Measurements from ENCODE around the gene OR10T2.
"Not testable (repeated sequence)": the region's sequence is repeated elsewhere in the genome, so short reads cannot be mapped to it uniquely, and the experiment has no call there.

The OR10T2 gene, protein sequence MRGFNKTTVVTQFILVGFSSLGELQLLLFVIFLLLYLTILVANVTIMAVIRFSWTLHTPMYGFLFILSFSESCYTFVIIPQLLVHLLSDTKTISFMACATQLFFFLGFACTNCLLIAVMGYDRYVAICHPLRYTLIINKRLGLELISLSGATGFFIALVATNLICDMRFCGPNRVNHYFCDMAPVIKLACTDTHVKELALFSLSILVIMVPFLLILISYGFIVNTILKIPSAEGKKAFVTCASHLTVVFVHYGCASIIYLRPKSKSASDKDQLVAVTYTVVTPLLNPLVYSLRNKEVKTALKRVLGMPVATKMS

DNA sequence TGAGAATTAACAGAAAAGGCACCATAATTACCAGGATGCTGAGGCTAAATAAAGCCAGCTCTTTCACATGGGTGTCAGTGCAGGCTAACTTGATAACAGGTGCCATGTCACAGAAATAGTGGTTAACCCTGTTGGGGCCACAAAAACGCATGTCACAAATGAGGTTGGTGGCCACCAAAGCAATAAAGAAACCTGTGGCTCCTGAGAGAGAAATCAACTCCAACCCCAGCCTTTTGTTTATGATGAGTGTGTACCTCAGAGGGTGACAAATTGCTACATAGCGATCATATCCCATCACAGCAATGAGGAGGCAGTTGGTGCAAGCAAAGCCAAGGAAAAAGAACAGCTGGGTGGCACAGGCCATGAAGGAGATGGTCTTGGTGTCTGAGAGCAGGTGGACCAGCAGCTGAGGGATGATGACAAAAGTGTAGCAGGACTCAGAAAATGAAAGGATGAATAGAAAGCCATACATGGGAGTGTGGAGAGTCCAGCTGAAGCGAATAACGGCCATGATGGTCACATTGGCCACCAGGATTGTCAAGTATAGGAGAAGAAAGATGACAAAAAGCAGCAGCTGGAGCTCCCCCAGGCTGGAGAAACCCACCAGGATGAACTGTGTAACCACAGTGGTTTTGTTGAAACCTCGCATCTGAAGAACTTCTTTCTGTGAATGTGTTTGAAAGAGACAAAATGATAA is at the start of gene OR10T2:
Gene OR10T2 (minus strand): TSS at position 649 of the 697 bp plus-strand sequence. CDS start 0 bp downstream, at position 649.
- DNase-seq (ENCODE audit: low read depth): no peak

DNA sequence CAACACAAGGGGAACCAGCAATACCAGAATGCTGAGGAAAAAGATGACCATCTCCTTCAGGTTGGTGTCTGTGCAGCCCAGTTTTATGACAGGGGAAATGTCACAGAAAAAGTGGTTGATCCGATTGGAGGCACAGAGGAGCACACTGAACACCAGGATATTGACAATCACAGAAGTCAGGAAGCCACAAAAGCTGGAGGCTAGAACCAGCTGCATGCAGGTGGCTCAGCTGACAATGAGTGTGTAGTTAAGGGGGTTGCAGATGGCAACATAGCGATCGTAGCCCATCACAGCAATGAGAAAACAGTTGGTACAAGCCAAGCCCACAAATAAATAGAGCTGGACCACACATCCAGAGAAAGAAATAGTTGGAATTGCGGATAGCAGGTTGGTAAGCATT is 46.1 kb upstream of the OR10T2 start:
- no peak for DNase-seq (ENCODE audit: low read depth)

DNA sequence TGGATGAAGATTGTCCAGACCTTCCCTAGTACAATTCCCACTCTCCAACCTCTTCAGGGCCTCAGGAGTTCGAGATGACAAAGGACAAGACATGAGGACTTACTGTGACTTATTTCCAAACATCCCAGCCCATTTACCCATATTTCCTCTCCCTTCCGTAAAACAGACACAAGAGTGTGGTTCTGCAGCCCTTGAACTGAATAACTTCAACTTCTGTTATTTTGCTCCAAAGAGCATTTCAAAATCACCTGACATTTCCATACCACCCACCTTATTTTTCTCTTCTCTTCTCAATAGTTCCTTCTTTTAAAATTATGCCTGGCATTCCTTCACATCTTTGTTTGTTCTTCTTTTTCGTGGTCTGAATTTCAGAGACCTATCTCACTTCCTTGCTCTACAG is 35.5 kb upstream of the OR10T2 start:
- no peak for DNase-seq (ENCODE audit: low read depth)

DNA sequence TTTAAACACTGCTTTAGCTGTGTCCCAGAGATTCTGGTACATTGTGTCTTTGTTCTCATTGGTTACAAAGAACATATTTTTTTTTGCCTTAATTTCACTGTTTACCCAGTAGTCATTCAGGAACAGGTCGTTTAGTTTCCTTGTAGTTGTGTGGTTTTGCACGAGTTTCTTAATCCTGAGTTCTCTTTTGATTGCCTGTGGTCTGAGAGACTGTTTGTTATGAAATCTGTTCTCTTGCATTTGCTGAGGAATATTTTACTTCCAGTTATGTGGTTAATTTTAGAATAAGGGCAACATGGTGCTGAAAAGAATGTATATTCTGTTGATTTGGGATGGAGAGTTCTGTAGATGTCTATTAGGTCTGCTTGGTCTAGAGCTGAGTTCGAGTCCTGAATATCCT is 30.9 kb upstream of the OR10T2 start:
- DNase-seq (ENCODE audit: low read depth): not testable (repeated sequence)

DNA sequence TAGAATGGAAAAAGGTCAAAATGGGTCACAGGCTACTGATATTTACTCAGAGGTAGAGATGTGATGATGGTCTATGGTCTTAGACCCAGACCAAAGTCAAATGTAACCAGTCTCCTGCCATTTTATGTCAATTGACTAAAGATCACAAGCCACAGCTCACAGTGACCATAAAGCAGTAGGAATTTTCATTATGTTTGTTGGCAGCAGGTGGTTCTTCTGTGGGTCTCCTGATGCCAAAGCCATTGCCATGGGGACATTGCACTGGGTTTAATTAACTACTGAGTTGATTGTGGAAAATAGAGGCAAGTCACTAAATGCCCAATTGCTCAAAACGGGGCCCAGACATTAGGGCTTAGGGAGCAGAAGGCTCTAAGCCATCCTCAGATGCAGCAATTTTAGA is 26.9 kb upstream of the OR10T2 start, which contains the start of gene OR10K2:
Gene OR10K2 (minus strand): TSS at position 101 of the 400 bp plus-strand sequence. CDS start 5,371 bp downstream, outside the sequence.
- DNase-seq (ENCODE audit: low read depth): no peak

DNA sequence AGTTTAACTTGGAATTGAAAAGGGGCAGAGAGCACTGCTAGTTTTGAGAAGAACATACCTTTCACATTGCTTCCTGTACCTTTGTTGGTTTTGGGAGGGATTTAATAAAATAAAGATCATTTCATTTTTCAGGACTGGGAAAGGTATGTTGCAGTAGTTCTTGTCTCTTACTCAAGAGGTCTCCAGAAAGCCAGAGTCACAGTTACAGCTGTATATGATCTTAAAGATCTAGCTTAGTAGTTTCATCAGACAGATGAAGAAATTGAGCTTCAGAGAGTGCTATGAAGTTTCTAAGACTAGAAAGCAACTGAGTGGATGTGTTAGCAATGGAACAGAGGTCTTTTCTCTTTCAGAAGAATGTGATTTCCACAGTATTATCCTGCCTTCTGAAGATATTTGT is 25.8 kb upstream of the OR10T2 start:
- no peak for DNase-seq (ENCODE audit: low read depth)

DNA sequence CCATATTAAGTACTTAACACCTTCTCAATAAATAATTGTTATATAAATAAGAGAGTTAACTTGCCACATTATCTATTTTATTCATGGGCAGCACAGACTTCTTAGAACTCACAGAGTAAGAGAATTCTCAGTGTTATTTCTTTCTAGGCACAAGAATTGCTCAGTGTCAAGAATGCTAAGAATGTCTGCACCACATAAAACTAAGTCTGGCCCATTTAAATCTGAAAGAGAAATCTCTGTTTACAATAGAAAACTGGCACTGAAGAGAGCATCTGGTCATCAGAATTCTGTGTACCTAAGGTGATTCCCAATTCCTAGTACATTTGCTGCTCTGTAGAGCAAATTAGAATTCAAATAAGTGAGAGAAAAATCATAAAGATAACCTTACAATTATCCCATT is 22.9 kb upstream of the OR10T2 start:
- DNase-seq (ENCODE audit: low read depth): no peak

DNA sequence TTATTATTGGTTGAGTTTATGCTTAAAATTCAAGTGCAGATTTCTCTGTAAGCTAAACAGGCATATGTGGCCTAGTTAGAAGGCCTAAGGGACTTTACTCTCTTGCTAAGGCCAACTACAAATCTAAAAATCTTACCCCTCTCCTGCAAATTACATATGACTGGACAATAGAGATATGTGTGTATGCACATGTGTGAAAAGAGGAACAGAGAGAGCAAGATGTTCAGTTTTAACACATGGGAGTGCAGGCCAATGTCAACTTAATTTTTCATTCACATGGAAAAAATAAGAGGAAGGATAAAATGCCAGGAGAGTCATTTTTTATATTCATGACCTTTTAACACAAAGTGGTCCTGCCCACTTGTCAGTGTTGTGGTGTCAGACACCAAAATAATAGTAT is 18.3 kb upstream of the OR10T2 start:
- DNase-seq (ENCODE audit: low read depth): no peak

DNA sequence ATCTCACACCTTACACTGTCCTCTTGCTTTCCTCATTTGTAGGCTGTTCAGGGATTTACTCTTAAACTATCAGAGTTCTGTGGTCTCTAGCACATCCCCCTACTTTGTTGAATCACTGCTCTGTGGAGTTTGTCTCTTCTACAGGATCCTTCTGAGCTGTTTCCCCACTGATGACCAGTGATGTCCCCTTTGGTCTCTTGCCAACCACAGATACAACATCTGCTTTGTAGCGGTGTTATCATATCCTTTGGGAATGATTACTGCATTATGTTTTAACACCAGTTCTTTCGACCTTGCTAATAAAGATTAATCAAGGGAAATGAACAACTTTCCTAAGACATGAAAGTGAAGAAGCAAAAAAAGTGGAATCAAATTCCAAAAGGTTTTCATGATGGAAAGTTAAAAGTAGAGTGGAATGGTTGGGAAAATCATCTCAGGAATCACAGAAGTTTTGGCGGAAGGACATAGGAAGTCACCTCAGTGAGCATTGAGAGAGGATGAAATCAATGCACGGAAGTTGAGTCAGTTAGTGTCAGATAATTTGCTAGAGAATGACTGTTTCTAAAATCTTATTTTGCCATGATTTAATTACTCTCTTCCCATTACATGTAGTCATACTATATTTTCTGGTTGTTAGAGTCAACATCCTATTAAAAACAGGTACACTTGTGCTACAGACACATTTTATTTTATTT is 15.5 kb upstream of the OR10T2 start:
- no peak for DNase-seq (ENCODE audit: low read depth)

DNA sequence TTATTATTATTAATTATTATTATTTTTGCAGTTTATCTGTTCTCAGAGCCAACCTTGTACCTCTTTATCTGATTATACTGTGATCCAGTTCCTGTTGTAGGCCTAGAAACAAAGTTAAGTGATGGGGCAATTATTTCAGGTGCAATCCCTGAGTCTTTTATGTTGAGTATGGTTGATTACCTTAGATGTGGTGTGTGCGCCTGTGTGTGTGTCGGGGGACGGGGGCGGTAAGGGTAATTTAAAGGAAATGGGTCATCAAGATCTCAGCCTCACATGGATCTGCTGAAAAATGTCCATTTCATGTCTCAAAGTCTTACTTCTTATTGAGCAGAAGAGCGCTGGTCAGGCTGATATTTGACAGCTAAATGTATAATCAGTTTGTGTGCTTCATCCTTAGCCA is 7.8 kb upstream of the OR10T2 start:
- no peak for DNase-seq (ENCODE audit: low read depth)

DNA sequence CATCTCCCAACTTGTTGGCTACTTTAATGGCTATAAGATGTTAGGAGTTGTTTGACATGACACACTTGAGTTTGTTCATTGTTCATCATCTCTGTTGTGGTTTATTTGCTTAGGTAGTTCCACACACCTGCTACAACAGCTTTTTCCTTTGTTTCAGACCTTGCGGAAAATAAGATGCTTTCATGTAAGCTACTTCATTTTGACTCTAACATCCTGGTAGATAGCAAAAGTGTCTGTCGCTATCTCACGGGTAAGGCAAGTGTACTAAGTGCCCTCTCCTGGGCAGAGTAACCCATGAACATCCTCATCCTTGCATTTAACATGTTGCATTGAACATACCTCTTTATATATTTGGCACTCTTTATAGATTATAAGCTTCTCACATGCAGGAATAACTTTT is 1.6 kb upstream of the OR10T2 start:
- no peak for DNase-seq (ENCODE audit: low read depth)

DNA sequence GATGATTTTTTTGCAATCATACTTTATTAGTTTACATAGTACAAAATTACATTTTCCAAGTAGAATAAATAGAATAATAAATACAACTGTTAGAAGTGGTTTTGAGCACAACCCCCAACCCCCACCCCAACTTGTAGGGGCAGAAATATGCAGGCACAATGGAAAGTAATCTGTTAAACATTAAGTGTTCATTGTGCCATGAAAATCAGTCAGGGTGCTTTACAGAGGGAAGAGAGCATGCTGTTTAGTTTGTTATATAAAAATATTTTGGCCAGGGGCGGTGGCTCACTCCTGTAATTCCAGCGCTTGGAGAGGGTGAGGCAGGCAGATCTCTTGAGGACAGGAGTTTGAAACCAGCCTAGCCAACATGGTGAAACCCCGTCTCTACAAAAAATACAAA is 2.6 kb downstream of the OR10T2 start:
- no peak for DNase-seq (ENCODE audit: low read depth)

DNA sequence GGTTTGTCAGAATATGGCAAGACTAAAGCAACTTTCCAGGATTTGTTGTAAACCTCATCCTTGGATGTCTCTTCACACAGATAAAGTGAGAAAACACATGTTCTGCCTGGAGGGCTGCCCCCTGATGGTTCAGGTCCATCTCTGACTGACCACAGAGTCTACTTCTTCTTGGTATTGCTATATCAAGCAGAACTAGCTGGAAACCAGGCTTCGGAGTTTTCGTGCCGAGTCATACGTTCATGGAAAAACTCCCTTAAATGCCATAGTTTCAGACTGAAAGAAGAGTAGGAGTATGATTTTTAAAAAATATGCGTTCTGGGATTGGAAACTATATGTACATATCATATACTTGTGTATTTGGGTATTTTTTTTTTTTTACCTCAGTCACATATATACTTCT is 5.8 kb downstream of the OR10T2 start:
- DNase-seq (ENCODE audit: low read depth): no peak

DNA sequence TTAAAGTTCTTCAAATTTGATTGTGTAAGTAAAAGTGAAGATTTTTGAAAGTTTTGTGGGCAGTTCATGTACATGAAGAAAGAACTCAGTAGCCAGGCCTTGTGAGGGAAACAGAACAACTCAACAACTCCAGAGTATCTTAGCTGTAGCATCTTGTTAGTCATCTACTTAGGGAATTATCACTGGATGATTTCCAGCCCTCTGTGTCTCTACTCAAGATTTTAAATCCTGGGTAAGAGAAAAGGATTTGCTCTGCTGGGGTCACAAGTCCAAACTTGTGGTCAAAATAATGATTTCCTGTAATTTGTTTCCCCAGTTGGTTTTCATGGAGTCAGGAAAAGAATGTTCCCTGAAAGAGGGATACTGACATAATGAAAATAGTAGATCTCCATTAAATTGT is 8.2 kb downstream of the OR10T2 start:
- no peak for DNase-seq (ENCODE audit: low read depth)

DNA sequence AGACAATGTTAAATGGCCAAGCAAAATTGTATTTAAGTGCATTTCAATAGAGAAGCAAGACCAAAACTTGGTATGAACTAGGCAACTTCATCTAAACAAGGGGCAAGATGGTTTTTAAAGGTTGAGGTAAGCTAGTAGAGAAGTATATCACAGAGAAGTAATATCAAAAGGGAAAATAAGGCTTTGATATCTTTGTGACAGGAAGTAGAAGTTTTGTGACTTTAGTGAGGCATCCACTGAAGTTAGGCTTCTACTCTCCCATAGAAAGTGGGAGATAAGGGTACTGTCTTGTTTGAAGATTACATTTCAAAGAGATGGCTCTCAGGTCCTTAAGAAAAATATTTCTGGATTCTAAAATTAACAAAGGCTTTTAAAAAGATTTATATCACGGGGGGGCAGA is 8.9 kb downstream of the OR10T2 start:
- DNase-seq (ENCODE audit: low read depth): no peak

DNA sequence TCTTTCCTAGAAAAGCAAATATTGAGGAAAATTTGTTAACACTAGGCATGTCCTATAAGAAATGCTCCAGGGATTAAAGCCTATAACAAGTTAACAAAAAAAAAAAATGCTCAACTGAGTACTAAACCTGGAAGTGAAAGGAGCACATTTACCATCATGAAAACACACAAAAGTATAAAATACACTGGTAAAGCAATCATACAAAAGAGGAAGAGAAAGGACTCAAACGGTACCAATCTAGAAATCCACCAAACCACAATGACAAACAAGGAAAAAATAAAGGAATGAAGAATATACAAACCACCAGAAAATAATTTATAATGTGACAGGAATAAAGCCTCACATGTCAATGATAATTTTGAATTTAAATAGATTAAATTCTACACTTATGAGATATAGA is 24.4 kb downstream of the OR10T2 start:
- DNase-seq (ENCODE audit: low read depth): no peak

DNA sequence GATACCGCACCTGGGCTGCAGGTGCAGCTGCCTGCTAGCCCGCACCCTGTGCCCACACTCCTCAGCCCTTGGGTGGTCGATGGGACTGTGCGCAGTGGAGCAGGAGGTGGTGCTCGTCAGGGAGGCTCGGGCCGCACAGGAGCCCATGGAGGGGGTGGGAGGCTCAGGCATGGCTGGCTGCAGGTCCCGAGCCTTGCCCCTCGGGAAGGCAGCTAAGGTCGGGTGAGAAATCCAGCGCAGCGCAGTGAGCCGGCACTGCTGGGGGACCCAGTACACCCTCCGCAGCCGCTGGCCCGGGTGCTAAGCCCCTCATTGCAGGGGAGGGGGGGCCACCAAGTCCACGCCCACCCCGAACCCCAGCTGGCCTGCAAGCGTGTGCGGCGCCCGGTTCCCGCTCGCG is 25.2 kb downstream of the OR10T2 start:
- not testable (repeated sequence) for DNase-seq (ENCODE audit: low read depth)

DNA sequence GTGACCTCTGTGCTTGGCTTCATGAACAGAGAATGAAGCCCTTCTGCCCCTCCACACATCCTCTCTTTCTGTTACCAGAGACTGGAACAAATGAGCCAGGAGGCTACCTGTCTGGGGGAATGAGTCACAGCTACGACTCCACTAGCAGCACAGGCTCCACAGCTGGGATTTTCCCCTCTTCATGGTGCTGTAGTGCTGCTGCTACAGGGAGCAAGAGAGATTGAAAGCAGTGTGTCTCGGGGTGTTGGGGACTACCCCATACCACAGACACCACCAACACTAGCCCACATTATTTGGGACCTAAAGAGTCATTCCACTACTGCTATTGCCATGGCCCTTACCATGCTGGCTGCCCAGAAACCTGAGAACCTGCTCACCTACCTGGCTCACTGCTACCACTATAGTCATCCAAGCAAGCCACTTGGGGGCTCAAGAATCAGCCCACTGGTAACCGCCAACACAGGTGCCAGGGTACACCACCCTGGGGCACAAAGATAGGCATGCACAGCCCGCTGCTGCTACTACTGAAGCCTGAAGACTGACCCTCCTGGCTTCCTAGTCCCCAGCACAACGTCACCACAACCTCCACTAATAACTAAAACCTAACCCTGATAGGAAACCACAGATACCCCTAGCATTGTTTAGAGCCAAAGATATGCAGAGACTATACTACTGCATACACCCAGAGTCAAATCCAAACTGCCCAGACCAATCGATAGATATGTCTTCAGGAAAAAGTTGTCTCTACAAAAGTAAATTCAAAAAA is 27.9 kb downstream of the OR10T2 start:
- DNase-seq (ENCODE audit: low read depth): no peak

DNA sequence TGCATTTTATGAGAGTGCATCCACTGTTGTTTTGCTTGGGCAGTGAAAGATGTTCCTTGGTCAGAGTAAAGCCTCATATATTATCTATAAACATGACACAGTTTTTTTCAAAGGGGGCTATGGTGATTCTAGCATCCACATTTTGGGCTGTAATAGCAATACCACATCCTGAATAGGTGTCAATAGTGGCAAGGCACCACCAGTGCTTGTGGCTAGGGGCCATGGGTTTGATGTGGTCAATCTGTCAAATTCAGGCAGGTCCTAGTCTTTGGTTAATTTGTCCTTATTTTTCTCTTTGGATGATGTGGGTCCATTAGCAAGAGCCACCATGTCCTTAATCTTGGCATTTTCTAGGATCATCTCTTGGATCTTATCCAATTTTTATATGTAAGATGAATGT is 32.5 kb downstream of the OR10T2 start:
- no peak for DNase-seq (ENCODE audit: low read depth)

DNA sequence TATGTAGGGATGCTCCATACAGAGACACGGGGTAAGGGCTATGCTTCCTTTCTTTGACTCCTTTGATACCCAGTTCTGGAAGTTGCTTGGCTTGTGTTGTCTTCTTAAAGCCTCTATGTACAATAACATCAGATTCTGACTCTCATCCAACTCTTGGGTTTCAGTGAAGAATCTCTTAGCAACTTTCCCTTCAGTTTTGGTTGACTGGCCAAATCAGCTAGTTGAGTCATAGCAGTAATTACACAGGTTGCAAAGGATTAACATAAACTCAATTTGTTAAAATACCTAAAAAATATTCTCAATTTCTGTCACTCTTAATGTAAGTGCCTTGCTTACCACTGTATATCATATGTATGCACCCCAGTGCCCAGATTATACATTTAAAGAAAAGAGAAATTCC is 36.3 kb downstream of the OR10T2 start:
- no peak for DNase-seq (ENCODE audit: low read depth)

DNA sequence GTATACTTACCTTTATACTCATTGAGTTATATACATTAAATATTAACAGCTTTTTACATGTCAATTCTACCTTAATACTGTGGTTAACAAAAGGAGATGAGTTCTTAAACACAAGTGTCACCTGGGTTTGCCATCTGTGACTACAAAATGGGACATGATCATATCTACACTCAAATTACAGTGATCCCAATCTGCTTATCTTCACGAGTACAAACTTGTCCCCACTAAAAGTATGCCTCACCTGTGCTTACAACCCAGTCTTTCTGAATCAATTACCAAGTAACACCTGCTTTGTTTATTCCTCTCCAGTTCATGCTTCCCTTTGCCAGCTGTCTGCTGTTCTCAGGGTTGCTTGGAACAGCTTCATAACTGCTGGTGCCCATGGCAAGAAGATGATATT is 36.8 kb downstream of the OR10T2 start:
- DNase-seq (ENCODE audit: low read depth): no peak

DNA sequence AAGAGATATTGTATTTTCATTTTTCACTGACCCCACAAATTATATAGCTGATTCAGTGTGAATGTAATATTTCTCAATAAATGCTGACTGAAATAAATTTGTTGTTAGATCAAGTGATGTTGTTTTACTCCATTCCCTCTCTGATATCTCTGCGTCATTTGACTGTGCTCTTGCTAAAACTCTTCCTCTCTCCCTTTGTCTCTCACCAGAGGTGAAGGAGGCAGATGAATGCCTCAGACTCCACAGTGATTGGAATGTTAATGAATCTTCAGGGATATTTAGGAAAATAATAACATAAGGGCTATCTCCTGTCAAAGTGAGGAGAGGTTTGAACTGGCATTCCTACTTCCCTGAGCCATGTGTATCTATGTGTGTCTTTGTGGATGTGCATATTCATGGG is 41.8 kb downstream of the OR10T2 start:
- DNase-seq (ENCODE audit: low read depth): no peak

Data from stimulated activated CD8-positive, alpha-beta memory T cell treated with anti-CD3 and anti-CD28 coated beads, Interleukin-12 subunit alpha, Interleukin-12 subunit beta, amount 100 ng/mL, for 1 hour (primary cell).